Transverse colon (tissue), 4 donors: Measurements from ENCODE around the gene HINT1. TPM values are rescaled to one million over a fixed set of nuclear protein-coding genes. Genes with fewer than 3 reads are reported as not detected.

ENCODE experiments used
- DNase-seq: peaks from one replicate; pipeline ENCODE4 v3.0.0-alpha.2; 2019
- H3K27ac ChIP-seq, 4 donors: fragments of 200-600 bp; sonication (generic); 2 replicates each; pipeline ENCODE4 v1.5.1; 2016 to 2018; ENCODE audit warnings: inconsistent platforms in 4 of 4
- H3K27me3 ChIP-seq: fragments of 200-600 bp; sonication (generic); 2 replicates; pipeline ENCODE4 v1.5.1; 2017; ENCODE audit warnings: inconsistent platforms
- H3K36me3 ChIP-seq, 4 donors: fragments of 200-600 bp; sonication (generic); 2 replicates each; pipeline ENCODE4 v1.5.1; 2017 to 2019; ENCODE audit warnings: inconsistent platforms in 4 of 4
- H3K4me1 ChIP-seq, 4 donors: fragments of 200-600 bp; sonication (generic); 2 replicates each; pipeline ENCODE4 v1.5.1; 2017 to 2020; ENCODE audit warnings: inconsistent platforms in 4 of 4
- H3K4me3 ChIP-seq, 4 donors: fragments of 200-600 bp; sonication (generic); 1 replicate in 1 of 4; 2 replicates in 3 of 4; pipeline versions ENCODE4 v1.5.1 to v1.6.1; 2017 to 2019; ENCODE audit warnings: inconsistent platforms in 4 of 4
- H3K9me3 ChIP-seq, 2 donors: fragments of 200-600 bp; sonication (generic); 2 replicates each; pipeline ENCODE4 v1.5.1; 2017 to 2019; ENCODE audit warnings: inconsistent platforms in 2 of 2
- CTCF ChIP-seq, 5 experiments: fragments of 200-600 bp in 3 of 5; fragments of 450-650 bp in 2 of 5; sonication (generic) in 3 of 5; IDR thresholded peaks; 1 replicate in 2 of 5; 2 replicates in 3 of 5; pipeline ENCODE4 v1.5.1; 2016 to 2017; ENCODE audit warnings: antibody characterized with exemption in 5 of 5, inconsistent platforms in 3 of 5, mild to moderate bottlenecking in 2 of 5, moderate library complexity in 1 of 5
- EP300 ChIP-seq: sonication (generic); formaldehyde crosslinking; IDR thresholded peaks from one replicate; pipeline ENCODE4 v1.6.1; 2017; ENCODE audit warnings: antibody characterized with exemption, low read depth
- POLR2A ChIP-seq: fragments of 450-650 bp; IDR thresholded peaks from one replicate; pipeline ENCODE4 v1.6.1; 2016; ENCODE audit warnings: antibody characterized with exemption, mild to moderate bottlenecking, moderate library complexity
- POLR2AphosphoS5 ChIP-seq, 3 donors: sonication (generic); formaldehyde crosslinking; IDR thresholded peaks; one replicate each; pipeline ENCODE4 v1.6.1; 2016; ENCODE audit warnings: antibody characterized with exemption in 3 of 3
- WGBS, 2 donors: methylation state at CpG; one replicate each; pipeline ENCODE4 v1.1.5; 2018; ENCODE audit warnings: low coverage in 1 of 2; 5-methylcytosine and 5-hydroxymethylcytosine counted together
- in situ Hi-C, 4 donors: fragments of 200-750 bp; cut with MboI; loops; one replicate each; pipeline versions ENCODE4 v1.15.0 to v1.15.1; 2017; ENCODE audit warnings: low sequenced_read_pairs in 3 of 4, low pct_ligation_motif_present in 1 of 4, low pct_unique_long_range_greater_than_20kb in 1 of 4
- intact Hi-C: fragments of 100-400 bp; cut with DNase I; formaldehyde crosslinking; loops from one replicate; pipeline ENCODE4 v1.15.1; 2023; ENCODE audit warnings: low total_unique reads
- total RNA-seq, 4 donors: library from RNA; depleted of rRNA; stranded (reverse); fragments of >200 nt; gene quantifications; one replicate each; pipeline ENCODE4 v1.1.0, GENCODE V29; 2016

Gene HINT1
- total RNA-seq, 4 donors from 2014 or later = 252 to 668 (median 349) TPM

- TF ChIP-seq POLR2AphosphoS5 (IDR thresholded peaks at IDR 0.05) = no peak
- TF ChIP-seq EP300 = no peak
- no peak for TF ChIP-seq CTCF (IDR thresholded peaks at IDR 0.05)
- no peak for TF ChIP-seq POLR2A
Measured at GRCh38 chr5:131204964-131205363, 39.9 kb upstream of the HINT1 start.

GRCh38 chr5:131200560-131200959 lies 35.5 kb upstream of the HINT1 start:
- Histone ChIP-seq H3K9me3 (no peaks in the 10 kb centered on the region), H3K4me1 (peaks cover 0 to 14% (median 3%) of the 10 kb centered on the region in 4 donors), H3K36me3 (peaks cover 0 to 9% (median 0%) of the 10 kb centered on the region in 4 donors), H3K4me3 (no peak overlapping the region), H3K27me3 (no peaks in the 10 kb centered on the region), H3K27ac (no peak overlapping the region)
- intact Hi-C loops (no loop called here), in situ Hi-C loops (no loop called here)
- DNase-seq = no peak
- WGBS, 2 donors = 92 to 94% methylated on average over 3 of the region's 3 CpGs
- TF ChIP-seq CTCF (IDR thresholded peaks at IDR 0.05) (no peak), POLR2A (no peak), POLR2AphosphoS5 (IDR thresholded peaks at IDR 0.05) (no peak), EP300 (no peak)

More at GRCh38 chr5:131204964-131205363, 39.9 kb upstream of the HINT1 start:
- H3K9me3 ChIP-seq = no peaks in the 10 kb centered on the region
- no peak overlapping the region for H3K4me3 ChIP-seq
- intact Hi-C loops (no loop called here), in situ Hi-C loops (no loop called here)
- peaks cover 4 to 46% (median 22%) of the 10 kb centered on the region in 4 donors for H3K4me1 ChIP-seq
- H3K36me3 ChIP-seq = peaks cover 0 to 2% (median 0%) of the 10 kb centered on the region in 4 donors
- WGBS, 2 donors = 45 to 51% methylated on average over 2 of the region's 2 CpGs
- DNase-seq = no peak
- peak overlapping the region; percentile 43 to 63 (median 60) for H3K27ac ChIP-seq
- H3K27me3 ChIP-seq = no peaks in the 10 kb centered on the region

GRCh38 chr5:131198625-131199024 lies 33.6 kb upstream of the HINT1 start:
- no peak for TF ChIP-seq CTCF (IDR thresholded peaks at IDR 0.05)
- TF ChIP-seq POLR2A = no peak
- TF ChIP-seq POLR2AphosphoS5 (IDR thresholded peaks at IDR 0.05) = no peak
- TF ChIP-seq EP300 = no peak
- Histone ChIP-seq H3K27ac (no peak overlapping the region), H3K36me3 (peaks cover 0 to 9% (median 0%) of the 10 kb centered on the region in 4 donors), H3K4me3 (no peak overlapping the region), H3K4me1 (peaks cover 0 to 16% (median 5%) of the 10 kb centered on the region in 4 donors), H3K27me3 (no peaks in the 10 kb centered on the region), H3K9me3 (no peaks in the 10 kb centered on the region)
- intact Hi-C loops = no loop called here
- in situ Hi-C loops = no loop called here
- DNase-seq = no peak
- 89 to 94% methylated on average over 5 of the region's 5 CpGs for WGBS, 2 donors

GRCh38 chr5:131196331-131196730 lies 31.3 kb upstream of the HINT1 start:
- in situ Hi-C loops (no loop called here), intact Hi-C loops (no loop called here)
- 87 to 100% methylated on average over 1 to 4 of the region's 4 CpGs for WGBS, 2 donors
- Histone ChIP-seq H3K4me3 (no peak overlapping the region), H3K27ac (no peak overlapping the region), H3K4me1 (peaks cover 5 to 33% (median 14%) of the 10 kb centered on the region in 4 donors), H3K36me3 (peaks cover 0 to 9% (median 0%) of the 10 kb centered on the region in 4 donors), H3K27me3 (no peaks in the 10 kb centered on the region), H3K9me3 (no peaks in the 10 kb centered on the region)
- DNase-seq = no peak
- no peak for TF ChIP-seq POLR2AphosphoS5 (IDR thresholded peaks at IDR 0.05)
- TF ChIP-seq POLR2A = no peak
- no peak for TF ChIP-seq EP300
- TF ChIP-seq CTCF (IDR thresholded peaks at IDR 0.05) = no peak
